NCI-H226 (cell line): ENCODE data around the gene SMYD3.

Experiments
- DNase-seq: peaks from one replicate; pipeline ENCODE4 v3.0.0-alpha.2; 2015

Gene SMYD3

GRCh38 chr1:246136477-246136876 lies 370.6 kb downstream of the SMYD3 start:
- DNase-seq = no peak

GRCh38 chr1:246134789-246135188 lies 372.3 kb downstream of the SMYD3 start:
- no peak for DNase-seq

GRCh38 chr1:246131095-246131494 lies 376.0 kb downstream of the SMYD3 start:
- DNase-seq = no peak

- no peak for DNase-seq
Measured at GRCh38 chr1:246128494-246129069, 378.5 kb downstream of the SMYD3 start.

GRCh38 chr1:246126580-246126979 lies 380.5 kb downstream of the SMYD3 start:
- DNase-seq = no peak

- no peak for DNase-seq
Measured at GRCh38 chr1:246122071-246122470, 385.0 kb downstream of the SMYD3 start.

- no peak for DNase-seq
Measured at GRCh38 chr1:246121533-246121932, 385.5 kb downstream of the SMYD3 start.

- DNase-seq = peak; percentile 18
Measured at GRCh38 chr1:246117066-246117791, 389.9 kb downstream of the SMYD3 start.

- no peak for DNase-seq
Measured at GRCh38 chr1:246114369-246114768, 392.7 kb downstream of the SMYD3 start.

- DNase-seq = no peak
Measured at GRCh38 chr1:246113555-246114095, 393.5 kb downstream of the SMYD3 start.

GRCh38 chr1:246111570-246111969 lies 395.5 kb downstream of the SMYD3 start:
- DNase-seq = no peak

GRCh38 chr1:246110343-246111219 lies 396.5 kb downstream of the SMYD3 start:
- DNase-seq = no peak

GRCh38 chr1:246108278-246108925 lies 398.7 kb downstream of the SMYD3 start:
- no peak for DNase-seq

GRCh38 chr1:246107516-246108277 lies 399.4 kb downstream of the SMYD3 start:
- no peak for DNase-seq

GRCh38 chr1:246106342-246106763 lies 400.7 kb downstream of the SMYD3 start:
- no peak for DNase-seq

- DNase-seq = no peak
Measured at GRCh38 chr1:246104927-246105326, 402.2 kb downstream of the SMYD3 start.

GRCh38 chr1:246099570-246099969 lies 407.5 kb downstream of the SMYD3 start:
- DNase-seq = no peak

- no peak for DNase-seq
Measured at GRCh38 chr1:246096356-246096755, 410.7 kb downstream of the SMYD3 start.

GRCh38 chr1:246095443-246095842 lies 411.6 kb downstream of the SMYD3 start:
- DNase-seq = no peak

GRCh38 chr1:246093230-246093629 lies 413.8 kb downstream of the SMYD3 start:
- no peak for DNase-seq

- no peak for DNase-seq
Measured at GRCh38 chr1:246092136-246092535, 414.9 kb downstream of the SMYD3 start.

GRCh38 chr1:246091477-246091876 lies 415.6 kb downstream of the SMYD3 start:
- no peak for DNase-seq
